ENCODE results near the gene INSIG1.

INSIG1 gene

DNA sequence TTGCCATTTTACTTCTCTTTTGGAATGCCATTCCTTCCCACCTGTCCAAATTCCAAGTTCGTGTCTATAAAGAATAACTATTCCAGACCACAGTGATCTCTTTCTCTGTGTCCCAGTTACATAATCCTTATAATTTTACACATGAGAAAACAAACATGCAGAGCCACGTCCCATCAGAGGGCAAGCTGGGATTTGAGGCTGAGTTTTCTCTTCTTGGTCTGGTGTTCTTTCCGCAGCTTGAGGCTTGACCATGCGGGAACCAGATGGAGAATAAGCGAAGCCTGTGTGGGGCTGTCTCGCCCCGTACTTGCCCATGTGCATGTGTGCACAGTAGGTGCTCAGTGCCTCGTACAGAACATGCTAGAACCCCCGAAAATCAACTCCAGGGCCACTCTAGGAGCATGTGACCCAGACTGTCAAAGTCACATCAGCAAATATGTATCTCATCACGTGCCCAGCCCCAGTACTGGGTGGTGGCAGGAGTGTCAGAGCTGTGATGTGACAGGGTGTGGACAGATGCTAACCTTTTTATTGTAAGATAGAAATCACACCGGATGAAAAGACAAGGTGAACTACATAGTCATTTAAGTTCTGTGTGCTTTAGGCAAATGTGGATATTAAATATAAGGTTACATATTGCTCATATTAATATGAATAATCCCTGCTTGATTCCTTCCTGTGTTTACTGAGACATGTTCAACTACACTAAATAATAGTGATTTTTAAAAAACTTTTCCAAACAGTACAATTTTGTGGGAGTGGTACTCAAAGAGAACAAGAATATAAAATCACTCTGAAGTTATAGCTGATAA, 3.2 kb downstream of the INSIG1 start:
- DNase-seq (ENCODE audit: low read depth in 2 of 2, low spot score in 1 of 2), result no peak

DNA sequence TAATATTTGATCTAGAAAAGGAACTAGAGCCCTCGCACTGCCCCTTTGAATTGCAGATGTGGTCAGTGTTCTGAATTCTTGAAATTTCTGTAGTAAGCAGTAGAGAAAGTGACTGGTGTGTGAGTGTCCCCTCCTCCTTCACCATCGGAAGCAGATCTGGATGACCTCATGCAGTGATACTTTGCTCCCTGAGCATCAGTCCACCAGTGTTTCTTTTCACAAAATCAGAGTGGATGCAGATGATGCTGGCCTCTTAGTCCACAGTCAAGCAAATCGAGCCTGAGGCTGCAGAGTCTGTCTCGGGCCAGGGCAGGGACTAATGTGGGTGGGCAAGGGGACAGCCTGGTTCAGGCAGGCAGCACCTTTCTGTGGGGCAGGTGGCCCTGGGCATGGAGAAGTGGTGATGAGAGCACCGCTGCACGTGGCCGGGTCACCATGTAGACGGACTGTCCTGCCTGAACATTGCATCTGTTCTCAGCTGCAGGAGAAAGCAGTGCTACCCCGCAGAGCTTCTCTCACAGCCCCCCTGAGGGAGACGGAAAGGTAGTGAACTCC, 5.4 kb downstream of the INSIG1 start:
- no peak for DNase-seq (ENCODE audit: low read depth in 2 of 2, low spot score in 1 of 2)

DNA sequence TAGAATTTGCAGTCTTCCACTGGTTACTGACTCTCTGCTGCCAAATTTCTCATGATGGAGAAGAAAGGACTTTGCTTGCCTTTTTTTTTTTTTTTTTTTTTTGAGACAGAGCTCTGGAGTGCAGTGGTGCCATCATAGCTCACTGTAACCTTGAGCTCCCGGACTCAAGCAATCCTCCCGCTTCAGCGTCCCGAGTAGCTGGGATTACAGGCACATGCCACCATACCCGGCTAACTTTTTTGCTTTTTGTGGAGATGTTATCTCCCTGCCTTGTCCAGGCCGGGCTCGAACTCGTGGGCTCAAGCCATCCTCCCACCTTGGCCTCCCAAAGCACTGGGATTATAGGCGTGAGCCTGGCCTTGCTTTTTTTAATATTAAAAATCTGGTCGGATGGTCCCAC, 6.2 kb downstream of the INSIG1 start:
- no peak for DNase-seq (ENCODE audit: low read depth in 2 of 2, low spot score in 1 of 2)

DNA sequence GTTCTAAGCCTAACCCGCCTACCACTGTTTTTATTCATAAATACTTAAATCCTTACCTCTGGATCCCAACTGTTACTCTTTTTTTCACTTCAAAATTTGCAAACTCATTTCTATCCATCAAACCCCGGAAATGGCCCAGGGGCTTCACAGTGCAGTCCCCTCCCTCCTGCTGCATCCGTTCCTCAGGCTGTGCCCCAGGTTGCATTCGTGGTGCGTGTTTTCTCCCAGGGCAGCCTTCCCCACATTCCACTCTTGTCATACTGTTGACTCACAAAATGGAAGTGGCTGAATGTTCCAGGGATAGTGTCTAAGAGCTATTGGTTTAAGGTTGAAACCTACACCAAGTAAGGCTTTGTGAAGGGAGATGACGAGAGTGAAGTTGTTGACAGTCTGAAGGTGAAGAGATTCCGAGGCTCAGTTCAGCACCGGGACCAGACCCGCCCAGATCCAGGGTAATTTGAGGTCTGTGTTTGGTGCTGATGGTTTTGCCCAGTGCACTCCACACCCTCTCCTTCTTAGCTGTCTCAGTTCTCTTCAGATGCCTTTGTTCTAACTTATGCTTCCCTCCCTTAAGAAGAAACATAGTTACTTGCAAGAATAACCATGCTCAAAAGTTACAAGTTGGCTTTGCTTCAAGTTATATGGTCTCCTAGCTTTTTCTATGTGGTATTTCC, 7.7 kb downstream of the INSIG1 start:
- no peak for DNase-seq (ENCODE audit: low read depth in 2 of 2, low spot score in 1 of 2)

DNA sequence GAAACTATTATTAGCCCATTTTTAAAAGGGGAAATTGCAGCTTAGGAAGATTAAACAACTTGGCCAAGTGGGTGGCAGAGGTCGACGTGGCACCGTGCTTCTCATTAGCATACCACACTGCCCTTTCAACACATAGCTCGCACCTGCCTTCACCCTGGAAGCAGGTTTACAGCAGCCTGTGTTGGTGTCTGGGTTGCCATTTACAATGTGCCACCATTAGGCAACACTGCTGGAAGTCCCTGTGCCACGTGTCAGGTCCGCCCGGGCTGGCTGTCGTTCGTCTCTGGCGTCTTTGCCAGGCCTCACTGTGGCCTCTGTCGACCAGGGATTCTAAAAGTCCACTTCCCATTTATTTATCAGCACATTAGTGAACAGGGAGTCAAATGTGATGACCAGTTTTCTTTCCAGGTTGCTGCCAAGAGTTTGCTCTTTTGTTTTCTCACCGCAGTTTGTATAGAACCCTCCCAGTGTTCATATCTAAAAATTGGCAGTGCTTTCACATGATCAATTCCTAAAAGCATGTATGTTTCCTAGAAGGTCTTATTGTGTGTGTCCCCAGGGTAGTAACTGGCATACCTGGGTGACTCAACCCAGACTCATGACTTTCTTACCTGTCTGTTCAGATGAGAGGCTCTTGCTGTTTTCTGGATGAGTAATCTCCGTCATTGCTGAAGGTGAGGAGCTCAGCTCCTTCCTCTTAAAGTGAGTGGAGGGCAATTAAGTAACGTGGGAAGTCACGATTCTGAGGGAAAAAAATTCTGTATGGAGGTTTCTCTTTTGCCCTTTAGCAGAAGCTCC, 9.2 kb downstream of the INSIG1 start:
- DNase-seq (ENCODE audit: low read depth in 2 of 2, low spot score in 1 of 2), result no peak

DNA sequence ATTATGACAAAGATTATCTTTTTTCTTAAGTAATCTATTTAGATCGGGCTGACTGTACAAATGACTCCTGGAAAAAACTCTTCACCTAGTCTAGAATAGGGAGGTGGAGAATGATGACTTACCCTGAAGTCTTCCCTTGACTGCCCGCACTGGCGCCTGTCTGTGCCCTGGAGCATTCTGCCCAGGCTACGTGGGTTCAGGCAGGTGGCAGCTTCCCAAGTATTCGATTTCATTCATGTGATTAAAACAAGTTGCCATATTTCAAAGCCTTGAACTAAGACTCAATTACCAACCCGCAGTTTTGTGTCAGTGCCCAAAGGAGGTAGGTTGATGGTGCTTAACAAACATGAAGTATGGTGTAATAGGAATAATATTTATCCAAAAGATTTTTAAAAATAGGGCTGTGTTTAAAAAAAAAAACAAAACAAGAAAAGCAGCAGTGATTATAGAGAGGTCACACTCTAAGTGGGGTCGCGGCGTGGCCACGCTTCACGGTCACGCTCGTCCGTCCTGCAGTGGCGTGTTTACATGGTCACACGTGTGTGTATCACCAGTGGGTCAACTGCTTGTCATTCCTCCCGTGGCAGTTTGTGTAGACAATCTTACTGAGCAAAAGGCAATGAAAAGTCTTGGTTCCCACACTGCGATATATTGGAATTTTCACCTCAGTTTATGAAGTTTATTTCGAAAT, 10.8 kb downstream of the INSIG1 start:
- DNase-seq (ENCODE audit: low read depth in 2 of 2, low spot score in 1 of 2), result no peak

DNA sequence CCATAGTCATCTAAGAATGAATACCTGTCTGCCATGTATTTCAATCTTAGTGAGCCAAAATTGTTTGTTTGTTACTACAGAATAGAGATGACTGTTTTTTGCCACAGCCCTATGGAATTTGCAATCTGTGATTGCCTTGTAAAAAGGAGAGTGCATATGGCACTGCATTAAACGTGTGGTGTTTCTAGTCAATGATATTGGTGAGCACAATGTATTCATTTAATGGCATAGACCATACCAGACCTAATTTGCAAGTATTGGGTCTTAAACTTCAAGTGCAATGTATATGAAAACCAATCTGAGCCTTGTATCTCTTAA, 11.3 kb downstream of the INSIG1 start:
- no peak for DNase-seq (ENCODE audit: low read depth in 2 of 2, low spot score in 1 of 2)

DNA sequence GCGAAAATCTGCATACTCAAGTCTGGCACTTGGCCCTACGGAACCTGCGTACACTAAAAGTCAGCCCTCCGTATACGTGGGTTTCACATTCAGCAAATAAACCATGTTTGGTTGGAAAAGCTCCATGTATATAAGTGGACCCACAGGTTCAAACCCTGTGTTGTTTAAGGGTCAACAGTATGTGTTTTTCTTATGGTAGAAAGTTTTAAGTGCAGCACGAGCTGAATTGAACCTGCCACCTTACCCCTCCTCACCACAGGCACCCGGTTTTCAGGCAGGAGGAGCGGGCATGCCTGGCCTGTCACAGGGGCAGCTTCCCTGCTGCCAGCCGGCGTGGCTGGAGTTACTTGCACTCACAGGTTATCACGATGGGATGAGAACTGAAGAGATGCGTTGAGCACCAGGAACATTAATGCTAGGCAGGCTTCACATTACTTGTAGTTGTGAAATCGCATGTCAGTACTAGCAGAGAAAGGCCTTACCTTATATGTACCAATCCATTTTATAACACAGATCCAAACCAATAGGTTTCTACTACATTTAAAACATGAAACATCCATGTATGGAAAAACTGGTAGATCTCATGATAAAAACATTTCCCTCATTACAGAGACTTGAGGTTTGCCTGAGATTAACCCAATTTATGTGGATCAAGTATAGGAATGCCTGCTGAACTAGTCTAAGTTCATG, 12.9 kb downstream of the INSIG1 start:
- DNase-seq (ENCODE audit: low read depth in 2 of 2, low spot score in 1 of 2), result no peak

DNA sequence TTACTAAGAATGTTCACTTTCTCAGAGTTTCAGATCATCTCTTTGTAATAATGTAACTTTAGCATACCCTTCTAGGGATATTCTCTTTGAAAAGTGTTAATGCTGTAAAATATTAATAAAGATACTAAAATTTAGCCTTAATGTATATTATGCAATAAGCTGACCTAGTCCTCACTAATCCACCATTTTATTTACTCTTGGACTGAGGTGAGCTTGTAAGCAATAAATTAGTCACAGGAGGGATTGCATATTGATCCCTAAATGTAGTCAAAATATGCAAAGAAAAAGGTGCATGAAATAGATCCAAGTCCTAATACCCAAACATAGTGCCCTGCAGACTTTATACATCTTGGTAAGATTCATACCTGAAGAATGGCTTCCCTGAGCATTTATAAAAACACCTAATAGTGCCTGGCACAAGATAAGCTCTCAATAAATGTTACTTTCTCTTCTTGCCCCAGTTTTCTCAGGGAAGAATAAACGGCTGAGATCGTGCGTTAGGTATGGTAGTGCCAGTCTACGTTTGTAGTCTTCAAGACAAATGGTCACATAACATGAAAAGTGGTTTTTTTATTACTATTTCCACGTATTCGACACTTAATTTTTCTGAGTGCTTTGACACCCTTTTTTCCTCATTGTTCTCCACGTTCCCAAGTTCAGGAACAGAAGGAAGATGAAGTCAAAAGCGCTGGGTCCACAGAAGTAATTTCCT, 14.3 kb downstream of the INSIG1 start:
- DNase-seq (ENCODE audit: low read depth in 2 of 2, low spot score in 1 of 2), result no peak

DNA sequence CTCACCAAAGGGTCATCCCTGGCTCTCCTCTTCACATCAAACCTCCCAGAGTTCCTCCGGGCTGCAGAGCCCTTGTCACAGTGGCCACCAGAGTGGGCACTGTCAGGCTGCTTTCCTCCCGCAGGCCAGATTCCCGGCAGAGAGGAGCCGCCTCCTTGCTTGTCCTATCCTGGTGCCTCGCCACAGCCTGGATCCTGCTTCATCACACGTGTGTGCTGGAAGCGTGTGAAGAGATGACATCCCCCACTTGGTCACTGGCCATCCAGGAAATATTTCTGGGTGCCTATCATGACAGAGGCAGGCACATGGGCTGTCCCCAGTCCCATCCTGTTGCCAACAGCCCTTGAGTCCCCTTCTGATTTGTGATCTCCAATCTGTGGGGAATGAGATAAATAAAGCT, 15.0 kb downstream of the INSIG1 start:
- DNase-seq (ENCODE audit: low read depth in 2 of 2, low spot score in 1 of 2), result no peak

DNA sequence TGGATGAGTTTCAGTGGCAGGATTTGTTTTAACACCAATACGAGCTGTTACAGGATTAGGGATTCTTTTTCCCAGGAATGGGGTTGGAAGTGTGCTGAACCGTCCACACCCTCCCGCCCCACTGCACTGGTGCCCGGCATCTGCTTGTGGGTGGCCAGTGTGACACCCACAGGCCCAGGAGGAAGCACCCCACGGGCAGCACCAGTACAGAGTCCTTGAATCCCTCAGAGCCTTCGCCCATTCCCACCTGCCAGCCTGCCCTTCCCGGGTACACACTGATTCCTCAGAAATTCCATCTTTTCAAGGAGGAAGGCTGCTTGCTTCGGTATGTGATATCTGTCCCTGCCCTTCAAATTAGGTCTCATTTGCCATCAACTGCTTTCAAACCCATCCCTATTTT, 15.4 kb downstream of the INSIG1 start:
- no peak for DNase-seq (ENCODE audit: low read depth in 2 of 2, low spot score in 1 of 2)

DNA sequence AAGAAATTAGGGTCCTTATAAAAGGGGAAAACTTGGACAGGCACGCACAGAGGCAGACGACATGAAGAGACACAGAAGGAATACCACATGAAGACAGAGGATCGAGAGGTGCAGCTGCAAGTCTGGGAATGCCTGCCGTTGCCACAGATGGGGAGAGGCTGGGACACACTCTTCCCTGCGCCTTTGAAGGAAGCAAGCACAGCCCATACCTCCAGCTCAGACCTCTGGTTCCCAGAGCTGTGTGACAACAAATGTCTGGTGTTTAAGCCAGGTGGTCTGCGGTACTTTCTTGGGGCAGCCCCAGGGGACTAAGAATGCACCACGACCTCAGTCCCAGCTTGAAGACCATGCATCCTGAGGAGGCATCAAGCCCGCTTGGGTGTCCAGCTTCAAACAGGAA, 18.3 kb downstream of the INSIG1 start:
- no peak for DNase-seq (ENCODE audit: low read depth in 2 of 2, low spot score in 1 of 2)

DNA sequence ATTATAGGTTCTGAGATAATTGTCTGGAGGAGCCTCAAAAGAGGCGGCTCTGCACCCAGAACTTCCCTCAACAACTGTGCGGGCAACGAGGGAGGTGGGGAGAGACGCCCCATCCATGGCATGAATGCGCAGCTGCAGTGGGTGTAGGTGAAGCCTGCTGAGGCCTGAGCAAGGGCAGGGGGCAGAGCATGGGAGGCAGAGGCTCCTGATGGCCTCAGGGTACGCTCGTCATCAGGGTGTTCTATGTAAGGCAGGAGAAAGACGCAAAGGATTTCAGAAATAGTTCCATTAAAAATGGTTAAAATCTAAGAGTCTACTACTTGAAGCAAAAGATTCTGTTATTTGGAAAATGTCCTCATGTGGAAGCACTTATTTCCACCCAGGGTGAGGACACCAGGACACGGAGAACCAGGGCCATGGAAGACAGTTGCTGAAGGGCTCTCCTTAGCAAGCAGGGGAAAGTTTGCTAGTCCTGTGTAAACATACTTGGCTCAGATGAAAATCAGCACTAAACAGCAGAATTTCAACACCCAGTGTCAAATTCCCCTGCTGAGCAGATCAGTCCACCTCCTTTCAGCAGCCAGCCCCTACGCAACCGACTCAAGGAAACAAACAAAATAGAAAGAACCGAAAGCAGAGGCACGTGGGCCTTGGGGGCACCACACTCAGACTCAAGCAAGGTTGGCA, 18.9 kb downstream of the INSIG1 start:
- DNase-seq (ENCODE audit: low read depth in 2 of 2, low spot score in 1 of 2), result no peak

DNA sequence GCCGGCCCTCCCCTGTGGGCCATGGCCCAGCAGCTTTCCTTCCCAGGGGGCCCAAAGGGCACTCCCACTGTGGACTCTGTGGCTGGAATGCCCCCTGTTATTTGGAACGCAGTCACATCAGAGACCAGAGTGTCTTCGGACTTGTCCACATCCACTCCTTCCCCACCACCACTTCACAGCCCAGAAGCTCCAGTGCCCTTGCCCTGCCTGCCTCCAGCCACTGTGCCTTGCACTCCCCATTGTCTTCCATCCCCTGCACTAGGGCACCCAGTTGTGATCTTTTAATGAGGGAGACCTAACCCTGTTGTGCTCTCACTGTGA, 19.4 kb downstream of the INSIG1 start:
- DNase-seq (ENCODE audit: low read depth in 2 of 2, low spot score in 1 of 2), result no peak

DNA sequence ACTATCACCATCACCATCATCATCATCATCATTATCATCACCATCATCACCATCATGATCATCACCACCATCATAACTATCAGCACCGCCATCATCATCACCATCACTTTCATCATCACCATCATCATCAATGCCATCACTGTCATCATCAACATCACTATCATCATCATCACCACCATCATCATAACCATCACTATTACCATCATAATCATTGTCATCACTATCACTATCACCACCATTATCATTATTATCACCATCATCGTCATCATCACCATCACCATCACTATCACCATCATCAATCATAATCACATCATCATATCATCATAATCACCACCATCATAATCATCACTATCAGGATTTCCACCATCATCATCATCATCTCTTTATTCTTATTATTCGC, 20.6 kb downstream of the INSIG1 start:
- DNase-seq (ENCODE audit: low read depth in 2 of 2, low spot score in 1 of 2), result no peak

DNA sequence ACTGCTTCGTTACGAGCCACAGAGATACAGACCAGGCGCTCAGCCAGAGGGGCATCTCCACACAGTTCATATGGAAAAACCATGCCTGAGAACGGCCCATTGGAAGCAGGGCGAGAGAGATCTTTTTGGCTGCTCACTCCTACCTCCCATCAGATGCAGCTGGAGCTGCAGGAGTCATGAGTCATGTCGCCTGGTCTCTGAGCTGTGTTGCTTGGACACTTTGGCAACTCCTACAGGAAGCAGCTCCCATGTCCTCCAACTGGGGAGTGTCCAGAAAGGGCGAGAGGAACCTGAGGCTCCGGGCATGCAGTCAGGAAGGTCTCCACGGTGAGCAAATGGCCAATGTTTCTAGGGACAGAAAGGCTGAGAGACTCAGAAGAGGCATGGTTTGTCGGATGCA, 24.9 kb downstream of the INSIG1 start:
- DNase-seq (ENCODE audit: low read depth in 2 of 2, low spot score in 1 of 2), result no peak

DNA sequence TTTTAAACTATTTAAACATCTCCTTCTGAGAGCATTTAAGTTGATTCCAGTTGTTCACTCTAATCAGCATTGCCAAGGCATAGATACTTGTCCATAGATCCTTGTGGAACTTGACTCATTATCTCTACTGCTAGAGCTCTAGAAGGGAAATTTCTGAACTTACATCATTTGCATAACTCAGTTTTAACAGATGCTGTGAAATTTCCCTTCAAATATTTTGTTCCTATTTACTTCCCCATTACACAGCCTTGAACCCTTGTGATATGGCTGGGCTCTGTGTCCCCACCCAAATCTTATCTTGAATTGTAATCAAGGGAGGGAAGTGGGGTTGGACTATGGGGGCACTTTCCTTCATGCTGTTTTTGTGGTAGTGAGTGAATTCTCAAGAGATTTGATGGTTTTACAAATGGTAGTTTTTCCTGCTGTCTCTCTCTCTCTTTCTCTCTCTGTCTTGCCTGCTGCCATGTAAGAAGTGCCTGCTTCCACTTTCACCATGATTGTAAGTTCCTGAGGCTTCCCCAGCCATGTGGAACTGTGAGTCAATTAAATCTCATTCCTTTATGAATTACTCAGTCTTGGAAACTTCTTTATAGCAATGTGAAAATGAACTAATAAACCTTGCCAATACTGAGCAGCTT, 25.4 kb downstream of the INSIG1 start:
- DNase-seq (ENCODE audit: low read depth in 2 of 2, low spot score in 1 of 2), result no peak

DNA sequence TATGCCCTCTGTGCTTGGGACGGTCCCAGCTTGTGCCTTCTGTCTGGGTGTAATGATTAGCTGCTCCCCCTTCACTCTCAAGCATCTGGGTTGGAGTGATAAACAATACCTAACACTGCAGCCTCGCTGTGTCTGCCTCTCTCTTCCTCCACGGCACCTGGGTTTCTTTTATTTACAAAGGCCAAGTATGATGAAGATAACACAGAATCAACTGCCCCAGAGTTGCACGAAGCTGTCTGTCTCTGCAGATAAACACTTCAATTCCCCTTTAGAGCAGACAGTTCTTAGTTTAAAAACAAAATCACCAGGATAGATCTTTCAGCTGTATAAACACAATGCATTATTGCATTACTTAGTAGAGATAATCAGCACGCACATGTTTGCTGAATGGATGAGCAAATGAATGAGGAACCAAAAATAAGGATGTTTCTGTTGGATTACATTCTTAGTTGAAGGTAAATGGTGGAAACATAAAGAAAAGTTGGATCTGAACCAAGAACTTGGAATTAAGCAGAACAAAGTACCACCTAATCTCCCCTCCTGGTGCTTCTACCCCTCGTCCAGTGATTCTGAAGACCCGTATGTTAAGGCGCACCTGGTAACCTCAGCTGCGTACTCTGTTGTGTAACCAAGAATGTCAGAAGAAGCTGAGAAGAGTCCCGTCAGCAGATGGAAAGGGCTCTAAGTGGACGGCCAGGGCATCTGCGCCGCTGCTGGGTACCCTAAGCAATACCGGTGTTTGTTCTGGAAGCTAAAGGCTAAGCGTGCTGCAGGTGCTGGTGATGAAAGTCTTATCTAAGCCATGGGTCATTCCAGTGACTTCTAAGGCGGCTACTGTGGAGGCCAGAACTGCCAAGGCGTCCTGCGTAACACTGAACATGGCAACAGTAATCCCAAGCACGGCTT, 26.6 kb downstream of the INSIG1 start:
- no peak for DNase-seq (ENCODE audit: low read depth in 2 of 2, low spot score in 1 of 2)

Measured in stimulated activated CD8-positive, alpha-beta memory T cell treated with anti-CD3 and anti-CD28 coated beads, Interleukin-4, amount 100 ng/mL, for 4 hours (primary cell).